22Rv1 (cell line): ENCODE data around the gene AGTPBP1.

Source experiments
- H3K27ac ChIP-seq: fragments of 450-650 bp; 2 replicates; pipeline ENCODE4 v1.5.1; 2017
- CTCF ChIP-seq: fragments of 450-650 bp; IDR thresholded peaks from 2 replicates; pipeline ENCODE4 v1.5.1; 2017; ENCODE audit warnings: mild to moderate bottlenecking
- ZFX ChIP-seq: fragments of 450-650 bp; IDR thresholded peaks from 2 replicates; pipeline ENCODE4 v1.6.1; 2017; ENCODE audit warnings: antibody characterized with exemption, borderline replicate concordance

AGTPBP1 gene

GRCh38 chr9:85501456-85501855 lies 240.3 kb downstream of the AGTPBP1 start:
- no peak overlapping the region for H3K27ac ChIP-seq
- no peak for TF ChIP-seq ZFX
- no peak for TF ChIP-seq CTCF
